CD4-positive, alpha-beta memory T cell (primary cell): ENCODE data around the gene SRRM2. TPM values are rescaled to one million over a fixed set of nuclear protein-coding genes. Genes with fewer than 3 reads are reported as not detected.

Experiments
- CTCF ChIA-PET: fragments of 350-600 bp; sonication (Branson Sonifier 250); formaldehyde crosslinking; loops from one replicate; lab custom pipeline; 2021; ENCODE audit warnings: inconsistent platforms; ENCODE audit not compliant: partially characterized antibody; lab: Charles Lee
- POLR2A ChIA-PET: fragments of 350-600 bp; sonication (Branson Sonifier 250); formaldehyde crosslinking; loops from one replicate; lab custom pipeline; 2021; ENCODE audit not compliant: partially characterized antibody; lab: Charles Lee
- DNase-seq, 5 donors: peaks; one replicate each; pipeline versions ENCODE4 v3.0.0 to v3.0.0-alpha.2; 2020 to 2022; ENCODE audit warnings: mixed read lengths in 1 of 5
- H3K27ac ChIP-seq: one replicate; pipeline ENCODE4 v1.7.0; 2013; ENCODE audit warnings: low read depth, low read length
- H3K27me3 ChIP-seq: 2 replicates; pipeline ENCODE4 v1.7.0; 2013; ENCODE audit warnings: mild to moderate bottlenecking, low read length, moderate library complexity; ENCODE audit not compliant: insufficient read depth
- H3K36me3 ChIP-seq: 2 replicates; pipeline ENCODE4 v1.7.0; 2013; ENCODE audit warnings: mild to moderate bottlenecking, low read length, moderate library complexity; ENCODE audit not compliant: insufficient read depth
- H3K4me1 ChIP-seq: 2 replicates; pipeline ENCODE4 v1.7.0; 2013; ENCODE audit warnings: mild to moderate bottlenecking, low read length, moderate library complexity; ENCODE audit not compliant: insufficient read depth
- H3K4me3 ChIP-seq, 2 donors: one replicate each; pipeline ENCODE4 v1.7.0; 2013; ENCODE audit warnings: low read length in 2 of 2, mild to moderate bottlenecking in 1 of 2
- H3K9me3 ChIP-seq, 2 donors: one replicate each; pipeline ENCODE4 v1.7.0; 2013; ENCODE audit warnings: low read length in 2 of 2, control low read depth in 1 of 2; ENCODE audit not compliant: control insufficient read depth in 1 of 2
- H3K27ac Mint-ChIP-seq, 7 donors: one replicate each; pipeline ENCODE4 v1.8.0; 2020 to 2021; ENCODE audit warnings: mixed read lengths in 7 of 7, mild to moderate bottlenecking in 6 of 7, inconsistent platforms in 3 of 7, moderate library complexity in 3 of 7
- H3K27me3 Mint-ChIP-seq, 2 donors: one replicate each; pipeline ENCODE4 v1.8.0; 2020 to 2021; ENCODE audit warnings: mixed read lengths in 2 of 2
- H3K36me3 Mint-ChIP-seq, 2 donors: one replicate each; pipeline ENCODE4 v1.8.0; 2020 to 2021; ENCODE audit warnings: mixed read lengths in 2 of 2, inconsistent platforms in 1 of 2, mild to moderate bottlenecking in 1 of 2
- H3K4me1 Mint-ChIP-seq, 4 donors: one replicate each; pipeline ENCODE4 v1.8.0; 2020 to 2021; ENCODE audit warnings: mixed read lengths in 4 of 4, mild to moderate bottlenecking in 1 of 4
- H3K4me3 Mint-ChIP-seq, 8 donors: one replicate each; pipeline ENCODE4 v1.8.0; 2020 to 2021; ENCODE audit warnings: mixed read lengths in 8 of 8, mild to moderate bottlenecking in 7 of 8, moderate library complexity in 6 of 8, inconsistent platforms in 3 of 8
- H3K9me3 Mint-ChIP-seq, 8 donors: one replicate each; pipeline ENCODE4 v1.8.0; 2020 to 2021; ENCODE audit warnings: mixed read lengths in 8 of 8, mild to moderate bottlenecking in 5 of 8, inconsistent platforms in 3 of 8, moderate library complexity in 1 of 8
- intact Hi-C: fragments of 100-400 bp; cut with micrococcal nuclease; formaldehyde crosslinking; loops from one replicate; pipeline ENCODE4 v1.15.1; 2023
- polyA plus RNA-seq, 2 donors: library from polyadenylated mRNA; unstranded; fragments of 300-500 nt; fragmentation: Illumina TruSeq; gene quantifications; one replicate each; pipeline ENCODE4 v1.2.3, GENCODE V29; 2021
- total RNA-seq, 2 experiments: library from RNA; stranded (reverse); gene quantifications; one replicate each; pipeline ENCODE4 v1.2.3, GENCODE V29; 2021

The SRRM2 gene
- total and polyA plus RNA-seq, 4 experiments from 2014 or later, result 11.8 to 1,137 (median 625) TPM

DNA sequence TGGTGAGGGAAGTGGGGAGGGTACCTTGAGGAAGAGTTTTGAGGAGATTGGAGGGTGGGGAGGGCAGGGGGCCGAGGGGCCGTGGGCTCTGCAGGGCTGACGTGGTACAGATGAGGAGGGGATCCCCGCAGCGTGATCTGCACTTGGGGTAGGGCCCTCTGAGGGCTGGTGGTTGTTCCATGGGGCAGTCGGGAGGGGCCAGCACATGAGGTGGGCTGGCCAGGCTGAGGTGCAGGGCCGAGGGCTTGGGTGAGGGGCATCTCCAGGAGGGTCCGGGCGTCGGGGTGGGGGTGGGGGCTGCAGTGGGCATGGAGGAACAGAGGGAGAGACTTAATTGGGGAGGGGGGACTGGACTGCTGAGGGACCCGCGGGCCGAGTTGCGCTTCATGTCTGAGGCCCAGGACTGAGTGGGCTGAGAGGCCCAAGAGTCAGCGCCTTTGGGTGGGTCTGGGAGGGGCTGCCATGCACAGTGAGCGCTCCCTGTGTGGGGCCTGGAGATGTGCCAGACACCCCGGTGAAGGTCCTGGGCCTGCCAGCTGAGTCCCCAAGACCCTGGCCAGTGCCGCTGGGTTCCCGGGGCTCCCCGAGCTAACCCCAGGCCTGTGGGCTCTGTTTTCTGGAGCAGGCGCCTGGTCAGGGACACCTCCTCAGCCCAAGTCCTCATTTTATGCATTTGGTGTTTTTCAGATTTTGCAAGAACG lies 45.7 kb upstream of the SRRM2 start:
- no peaks in the 10 kb centered on the region for H3K9me3 Mint-ChIP-seq
- Histone ChIP-seq H3K4me1 (no peaks in the 10 kb centered on the region), H3K27me3 (no peaks in the 10 kb centered on the region), H3K9me3 (no peaks in the 10 kb centered on the region), H3K4me3 (no peak overlapping the region), H3K27ac (no peak overlapping the region), H3K36me3 (peaks cover 27% of the 10 kb centered on the region)
- intact Hi-C loops, result no loop called here
- H3K4me1 Mint-ChIP-seq, result peaks cover 0 to 2% (median 0%) of the 10 kb centered on the region in 4 donors
- H3K27me3 Mint-ChIP-seq, result no peaks in the 10 kb centered on the region
- no peak overlapping the region for H3K4me3 Mint-ChIP-seq
- DNase-seq, result no peak
- ChIA-PET CTCF (no interaction called here), POLR2A (interaction anchor here (1.5 kb wide), 1 partner anchor 24 kb away, joined by 3 read pairs; the partner anchor contains the start of gene KCTD5)
- H3K27ac Mint-ChIP-seq, result no peak overlapping the region
- peaks cover 7 to 25% of the 10 kb centered on the region in 2 donors for H3K36me3 Mint-ChIP-seq

DNA sequence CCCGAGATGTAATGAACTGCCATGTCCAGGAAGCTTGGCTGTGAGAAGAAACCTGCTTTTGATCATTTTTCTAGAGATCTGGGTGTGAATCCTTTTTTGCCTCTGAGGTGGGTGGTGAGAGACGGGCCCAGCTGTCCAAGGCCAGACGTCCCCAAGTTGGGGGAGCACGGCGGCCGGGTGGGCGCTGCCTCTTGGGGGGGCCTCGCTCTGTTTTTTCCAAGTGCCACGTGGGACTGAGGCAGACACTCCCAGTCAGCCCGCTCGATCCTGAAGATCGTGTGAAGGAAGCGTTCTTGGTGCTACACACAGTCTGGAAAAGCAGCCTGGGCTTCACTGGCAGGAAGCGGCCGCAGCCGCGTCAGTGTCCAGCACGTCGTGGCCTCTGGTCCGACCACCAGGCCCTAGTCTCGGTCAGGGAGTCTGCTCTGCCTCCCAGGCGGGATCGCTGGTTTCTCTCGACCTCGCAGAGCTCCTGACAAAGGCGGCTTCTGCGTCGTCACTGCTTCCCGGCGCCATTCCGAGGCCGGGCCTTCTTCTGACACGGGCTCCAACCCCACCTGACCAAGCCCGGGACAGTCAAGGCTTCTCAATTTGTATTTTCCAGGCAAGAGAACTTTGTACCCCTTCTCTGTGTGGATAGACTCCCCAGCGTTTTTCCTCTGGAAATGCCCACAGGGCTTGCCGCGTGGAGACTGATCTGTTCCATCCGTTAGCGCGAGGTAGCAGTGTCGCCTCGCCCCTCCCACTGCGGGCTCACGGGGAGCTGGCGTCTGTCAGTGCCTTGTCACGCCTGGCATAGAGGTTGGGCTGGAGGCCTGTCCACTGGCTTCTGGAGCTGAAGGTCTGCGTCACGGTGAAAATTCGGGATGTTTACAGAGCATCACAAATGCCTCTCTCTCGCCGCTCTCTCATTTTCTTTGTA lies 44.8 kb upstream of the SRRM2 start:
- Histone ChIP-seq H3K36me3 (peaks cover 21% of the 10 kb centered on the region), H3K4me3 (no peak overlapping the region), H3K4me1 (no peaks in the 10 kb centered on the region), H3K27ac (no peak overlapping the region), H3K9me3 (no peaks in the 10 kb centered on the region), H3K27me3 (no peaks in the 10 kb centered on the region)
- H3K27ac Mint-ChIP-seq, result no peak overlapping the region
- no peaks in the 10 kb centered on the region for H3K27me3 Mint-ChIP-seq
- CTCF ChIA-PET, result no interaction called here
- peaks cover 7 to 19% of the 10 kb centered on the region in 2 donors for H3K36me3 Mint-ChIP-seq
- peaks cover 0 to 2% (median 0%) of the 10 kb centered on the region in 4 donors for H3K4me1 Mint-ChIP-seq
- no peak for DNase-seq
- H3K9me3 Mint-ChIP-seq, result no peaks in the 10 kb centered on the region
- intact Hi-C loops, result no loop called here
- POLR2A ChIA-PET, result interaction anchor here (1.5 kb wide), 1 partner anchor 25 kb away, joined by 3 read pairs; the partner anchor contains the start of gene KCTD5
- H3K4me3 Mint-ChIP-seq, result no peak overlapping the region

DNA sequence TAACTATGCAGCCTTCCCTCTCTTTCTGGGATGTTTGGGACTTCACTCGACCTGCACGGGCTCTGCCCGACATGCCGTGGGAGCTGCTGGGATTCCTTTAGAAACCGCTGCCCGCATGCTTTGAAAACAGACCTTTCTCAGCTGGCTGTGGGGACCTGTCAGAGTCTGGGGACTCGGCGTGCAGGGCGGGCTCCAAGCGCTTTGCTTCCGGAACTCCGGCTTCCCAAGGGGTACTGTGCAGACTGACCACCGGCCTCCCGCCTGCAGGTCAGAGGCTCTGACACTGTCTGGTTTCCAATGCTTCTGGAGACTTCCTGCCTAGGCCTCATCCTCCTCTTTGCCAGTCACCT lies 44.2 kb upstream of the SRRM2 start:
- Histone ChIP-seq H3K9me3 (no peaks in the 10 kb centered on the region), H3K36me3 (peaks cover 17% of the 10 kb centered on the region), H3K4me3 (no peak overlapping the region), H3K27ac (no peak overlapping the region), H3K27me3 (no peaks in the 10 kb centered on the region), H3K4me1 (no peaks in the 10 kb centered on the region)
- Mint-ChIP-seq H3K36me3 (peaks cover 7 to 17% of the 10 kb centered on the region in 2 donors), H3K27me3 (no peaks in the 10 kb centered on the region), H3K4me3 (no peak overlapping the region), H3K9me3 (no peaks in the 10 kb centered on the region), H3K27ac (no peak overlapping the region), H3K4me1 (peaks cover 0 to 2% (median 0%) of the 10 kb centered on the region in 4 donors)
- intact Hi-C loops, result no loop called here
- ChIA-PET POLR2A (interaction anchor here (1.5 kb wide), 1 partner anchor 26 kb away, joined by 3 read pairs; the partner anchor contains the start of gene KCTD5), CTCF (no interaction called here)
- no peak for DNase-seq

DNA sequence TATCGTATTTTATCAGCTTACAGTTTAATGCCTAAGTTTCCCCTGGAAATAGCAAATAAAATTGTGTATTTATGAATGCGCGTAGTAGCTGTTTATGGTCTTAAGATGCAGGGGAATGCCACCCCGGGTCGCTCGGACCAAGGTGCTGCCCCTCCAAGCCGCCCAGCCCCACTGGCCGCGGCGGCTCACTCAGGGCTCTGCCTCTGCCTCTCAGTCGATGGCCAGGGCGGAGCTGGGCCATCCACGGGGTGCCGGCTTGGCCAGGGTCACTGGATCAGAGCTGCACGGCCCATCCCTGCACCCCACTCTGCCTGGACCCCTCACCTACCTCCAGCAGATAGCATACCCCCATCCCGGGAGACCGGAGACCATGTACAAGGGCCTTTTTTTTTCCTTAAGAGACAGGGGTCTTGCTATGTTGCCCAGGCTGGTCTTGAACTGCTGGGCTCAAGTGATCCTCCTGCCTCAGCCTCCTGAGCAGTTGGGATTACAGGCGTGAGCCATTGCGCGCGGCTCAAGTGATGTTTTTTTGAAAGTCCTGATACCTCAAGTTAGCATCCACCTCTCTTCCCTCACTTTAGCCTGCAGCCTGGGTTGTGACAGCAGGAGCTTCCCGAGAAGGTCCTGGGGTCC lies 43.4 kb upstream of the SRRM2 start:
- H3K36me3 ChIP-seq, result peaks cover 15% of the 10 kb centered on the region
- H3K27me3 Mint-ChIP-seq, result no peaks in the 10 kb centered on the region
- POLR2A ChIA-PET, result interaction anchor here (0.6 kb wide), 1 partner anchor 113 kb away, joined by 3 read pairs; no protein-coding TSS in a partner anchor

DNA sequence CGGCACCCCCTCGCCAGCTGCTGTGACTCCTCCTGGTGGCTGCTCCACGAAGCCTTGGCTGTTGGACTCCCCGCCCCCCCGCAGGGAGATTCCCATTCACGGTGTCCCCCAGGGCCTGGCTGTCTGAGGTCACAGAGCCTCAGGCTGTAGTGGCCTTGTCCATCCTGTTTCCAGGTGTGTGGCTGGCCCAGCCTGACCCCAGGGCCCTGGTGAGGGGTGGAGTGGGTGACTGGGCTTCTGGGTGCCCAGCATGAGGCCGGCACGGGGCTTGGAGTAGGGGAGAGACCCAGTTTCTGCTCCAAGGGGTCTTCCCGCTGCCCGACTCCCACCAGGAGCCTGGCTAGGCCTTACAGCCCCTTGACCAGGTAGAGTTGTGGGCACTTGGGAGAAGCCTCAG lies 42.9 kb upstream of the SRRM2 start:
- H3K27ac Mint-ChIP-seq, result no peak overlapping the region
- H3K4me1 ChIP-seq, result no peaks in the 10 kb centered on the region
- ChIA-PET CTCF (no interaction called here), POLR2A (interaction anchor here (0.6 kb wide), 1 partner anchor 112 kb away, joined by 3 read pairs; no protein-coding TSS in a partner anchor)
- H3K9me3 ChIP-seq, result no peaks in the 10 kb centered on the region
- H3K27ac ChIP-seq, result no peak overlapping the region
- H3K4me3 Mint-ChIP-seq, result no peak overlapping the region
- H3K4me1 Mint-ChIP-seq, result peaks cover 0 to 2% (median 0%) of the 10 kb centered on the region in 4 donors
- H3K36me3 ChIP-seq, result peaks cover 15% of the 10 kb centered on the region
- H3K27me3 ChIP-seq, result no peaks in the 10 kb centered on the region
- no peak for DNase-seq
- no peaks in the 10 kb centered on the region for H3K27me3 Mint-ChIP-seq
- intact Hi-C loops, result no loop called here
- H3K4me3 ChIP-seq, result no peak overlapping the region
- H3K9me3 Mint-ChIP-seq, result no peaks in the 10 kb centered on the region
- H3K36me3 Mint-ChIP-seq, result peaks cover 7 to 13% of the 10 kb centered on the region in 2 donors

More for the DNA sequence above, 43.4 kb upstream of the SRRM2 start:
- Mint-ChIP-seq H3K9me3 (no peaks in the 10 kb centered on the region), H3K4me3 (no peak overlapping the region), H3K27ac (no peak overlapping the region), H3K36me3 (peaks cover 7 to 13% of the 10 kb centered on the region in 2 donors), H3K4me1 (peaks cover 0 to 2% (median 0%) of the 10 kb centered on the region in 4 donors)
- intact Hi-C loops, result no loop called here
- no peaks in the 10 kb centered on the region for H3K27me3 ChIP-seq
- no peak for DNase-seq
- H3K9me3 ChIP-seq, result no peaks in the 10 kb centered on the region
- CTCF ChIA-PET, result no interaction called here
- no peak overlapping the region for H3K4me3 ChIP-seq
- H3K27ac ChIP-seq, result no peak overlapping the region
- H3K4me1 ChIP-seq, result no peaks in the 10 kb centered on the region

DNA sequence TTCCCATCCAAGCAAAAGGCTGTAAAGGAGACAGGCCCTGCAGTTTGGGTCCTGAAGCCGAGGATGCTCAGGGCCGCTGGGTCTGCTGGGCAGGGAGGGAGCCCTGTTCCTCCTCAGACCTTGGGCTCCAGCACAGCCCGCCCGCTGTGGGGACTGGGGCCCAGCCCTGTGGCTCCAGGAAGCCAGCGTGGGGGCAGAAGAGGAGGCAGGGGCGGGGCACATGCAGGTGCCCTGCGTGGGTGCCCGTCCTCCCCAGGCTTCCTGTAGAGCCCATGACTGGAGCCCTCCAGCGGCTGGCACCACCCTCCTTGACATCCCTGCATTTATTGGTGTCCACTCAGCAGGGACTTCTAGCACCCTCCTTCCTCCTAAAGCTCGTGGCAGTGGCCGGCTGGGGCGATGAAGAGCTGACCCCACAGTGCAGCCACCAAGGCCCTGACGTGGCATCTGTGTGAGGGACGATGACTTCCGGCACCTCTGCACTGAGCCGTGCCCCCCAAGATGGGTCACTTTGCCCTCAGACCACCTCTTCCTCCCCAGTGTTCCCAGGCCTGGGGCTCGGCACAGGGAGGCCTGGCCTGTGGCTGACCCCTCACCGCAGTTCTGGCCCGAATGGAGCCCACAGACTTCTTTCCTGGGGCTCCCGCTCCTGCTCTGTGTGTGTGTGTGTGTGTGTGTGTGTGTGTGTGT lies 42.3 kb upstream of the SRRM2 start:
- H3K27ac ChIP-seq, result no peak overlapping the region
- DNase-seq, result no peak
- H3K36me3 ChIP-seq, result peaks cover 15% of the 10 kb centered on the region
- Mint-ChIP-seq H3K9me3 (no peaks in the 10 kb centered on the region), H3K27me3 (no peaks in the 10 kb centered on the region), H3K4me1 (peaks cover 0 to 4% (median 0%) of the 10 kb centered on the region in 4 donors), H3K36me3 (peaks cover 7 to 13% of the 10 kb centered on the region in 2 donors), H3K4me3 (no peak overlapping the region), H3K27ac (no peak overlapping the region)
- H3K9me3 ChIP-seq, result no peaks in the 10 kb centered on the region
- ChIA-PET POLR2A (no interaction called here), CTCF (no interaction called here)
- H3K4me3 ChIP-seq, result no peak overlapping the region
- intact Hi-C loops, result no loop called here
- H3K4me1 ChIP-seq, result no peaks in the 10 kb centered on the region
- H3K27me3 ChIP-seq, result no peaks in the 10 kb centered on the region
